Measurements from ENCODE around the gene IL10RB.
A peak's percentile ranks its signal among the peaks of the same experiment; 100 is the strongest.
"Not testable (repeated sequence)": the region's sequence is repeated elsewhere in the genome, so short reads cannot be mapped to it uniquely, and the experiment has no call there.

IL10RB gene

GRCh38 chr21:33266050-33266788 lies at the start of gene IL10RB:
TSS of gene IL10RB (plus strand) at chr21:33266367. CDS start at chr21:33266466, 99 bp downstream.
- peak; percentile 46 for DNase-seq (ENCODE audit: low read depth)

- no peak for DNase-seq (ENCODE audit: low read depth)
Measured at GRCh38 chr21:33217138-33217520, 49.0 kb upstream of the IL10RB start.

DNA sequence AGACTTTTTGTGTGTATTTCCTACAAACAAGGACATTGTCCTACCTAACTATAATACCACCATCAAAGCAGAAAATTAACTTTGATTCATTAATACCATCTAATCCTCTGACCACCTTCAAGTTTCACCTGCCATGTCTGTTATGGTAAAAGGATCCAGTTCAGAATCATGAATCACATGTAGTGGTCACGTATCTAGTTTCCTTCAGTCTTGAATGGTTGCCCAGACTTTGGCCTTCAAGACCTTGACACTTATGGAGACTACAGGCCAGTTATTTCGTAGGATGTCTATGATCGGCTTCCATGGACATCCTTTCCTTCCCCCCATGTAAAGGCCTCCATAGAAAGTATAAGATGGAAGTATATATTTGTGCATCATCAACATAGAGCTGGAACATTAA lies 46.9 kb upstream of the IL10RB start:
- no peak for DNase-seq (ENCODE audit: low read depth)

- DNase-seq (ENCODE audit: low read depth): no peak
Measured at GRCh38 chr21:33219954-33220353, 46.2 kb upstream of the IL10RB start.

- not testable (repeated sequence) for DNase-seq (ENCODE audit: low read depth)
Measured at GRCh38 chr21:33225376-33225775, 40.8 kb upstream of the IL10RB start.

DNA sequence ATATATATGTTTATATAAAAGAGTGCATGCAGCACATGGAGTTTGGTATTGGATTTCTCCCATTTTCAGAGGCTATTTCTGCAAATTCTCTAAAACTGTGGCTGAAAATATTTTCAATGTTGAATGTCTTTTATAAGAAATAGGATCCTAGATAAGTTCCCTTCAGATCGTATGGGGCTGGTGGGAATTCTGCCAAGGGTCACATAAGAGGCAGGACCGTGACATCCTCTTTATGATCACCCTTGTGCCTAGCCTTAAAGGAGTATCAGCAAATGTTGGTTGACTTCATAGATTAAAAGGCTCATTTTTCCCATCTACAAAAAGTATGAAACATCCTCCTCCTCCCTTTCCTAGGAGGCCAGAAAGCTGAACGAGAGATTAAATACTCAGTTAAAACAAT lies 37.7 kb upstream of the IL10RB start:
- DNase-seq (ENCODE audit: low read depth): no peak

GRCh38 chr21:33229099-33229783 lies 36.9 kb upstream of the IL10RB start:
- no peak for DNase-seq (ENCODE audit: low read depth)

GRCh38 chr21:33229784-33230544 lies 36.2 kb upstream of the IL10RB start, which contains the start of gene IFNAR2:
TSS of gene IFNAR2 (plus strand) at chr21:33229938. CDS start at chr21:33241923, 11,985 bp downstream.
- peak; percentile 36 for DNase-seq (ENCODE audit: low read depth)

GRCh38 chr21:33230545-33231324 lies 35.4 kb upstream of the IL10RB start:
- DNase-seq (ENCODE audit: low read depth): peak; percentile 37

DNA sequence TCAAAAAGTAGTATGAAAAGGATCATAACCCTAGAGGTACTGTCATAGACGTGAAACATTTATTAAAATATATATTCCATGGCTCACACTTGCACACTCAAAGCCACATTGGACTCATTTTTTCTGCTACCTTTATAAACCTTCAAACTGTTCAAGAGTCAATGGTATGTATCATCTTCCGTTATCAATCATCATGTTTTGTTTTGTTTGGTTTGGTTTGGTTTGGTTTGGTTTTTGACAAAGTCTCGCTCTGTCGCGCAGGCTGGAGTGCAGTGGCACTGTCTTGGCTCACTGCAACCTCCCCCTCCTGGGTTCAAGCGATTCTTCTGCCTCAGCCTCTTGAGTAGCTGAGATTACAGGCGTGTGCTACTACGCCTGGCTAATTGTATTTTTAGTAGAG lies 34.6 kb upstream of the IL10RB start:
- DNase-seq (ENCODE audit: low read depth): no peak

DNA sequence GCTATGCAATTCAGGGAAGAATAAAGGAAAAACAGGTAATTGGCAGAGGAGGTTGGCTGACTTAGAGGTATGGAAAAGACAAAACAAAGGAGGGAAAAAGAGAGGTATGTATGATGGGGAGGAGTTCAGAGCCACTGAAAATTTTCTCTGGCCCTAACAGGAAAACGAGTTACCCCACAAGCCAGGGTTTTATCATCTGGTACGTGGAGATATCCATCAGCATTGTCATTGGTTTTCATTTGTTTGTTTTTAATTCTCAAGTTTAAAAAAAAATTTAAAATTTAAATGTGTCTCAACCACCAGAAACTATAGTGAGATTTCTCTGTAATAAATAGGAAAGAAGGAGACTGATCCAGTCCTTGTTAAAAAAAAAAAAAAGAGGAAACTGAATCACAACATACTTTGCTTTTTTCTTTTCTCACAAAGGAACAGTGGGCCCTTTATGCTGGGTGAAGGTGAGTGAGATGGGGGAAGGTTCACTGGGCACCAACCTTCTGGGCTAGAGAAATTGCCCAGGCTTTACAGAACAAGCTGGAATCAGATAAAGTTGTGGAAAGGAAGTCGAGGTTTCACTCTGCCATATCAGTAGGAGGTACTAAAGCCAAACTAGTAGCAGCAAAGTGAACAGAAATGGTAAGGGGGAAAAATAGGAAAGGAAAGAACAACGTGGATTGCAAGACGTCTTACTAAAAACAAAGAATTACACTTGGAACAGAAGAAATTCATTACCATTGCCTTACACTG lies 33.7 kb upstream of the IL10RB start:
- DNase-seq (ENCODE audit: low read depth): no peak

GRCh38 chr21:33234635-33235520 lies 31.3 kb upstream of the IL10RB start:
- DNase-seq (ENCODE audit: low read depth): no peak

DNA sequence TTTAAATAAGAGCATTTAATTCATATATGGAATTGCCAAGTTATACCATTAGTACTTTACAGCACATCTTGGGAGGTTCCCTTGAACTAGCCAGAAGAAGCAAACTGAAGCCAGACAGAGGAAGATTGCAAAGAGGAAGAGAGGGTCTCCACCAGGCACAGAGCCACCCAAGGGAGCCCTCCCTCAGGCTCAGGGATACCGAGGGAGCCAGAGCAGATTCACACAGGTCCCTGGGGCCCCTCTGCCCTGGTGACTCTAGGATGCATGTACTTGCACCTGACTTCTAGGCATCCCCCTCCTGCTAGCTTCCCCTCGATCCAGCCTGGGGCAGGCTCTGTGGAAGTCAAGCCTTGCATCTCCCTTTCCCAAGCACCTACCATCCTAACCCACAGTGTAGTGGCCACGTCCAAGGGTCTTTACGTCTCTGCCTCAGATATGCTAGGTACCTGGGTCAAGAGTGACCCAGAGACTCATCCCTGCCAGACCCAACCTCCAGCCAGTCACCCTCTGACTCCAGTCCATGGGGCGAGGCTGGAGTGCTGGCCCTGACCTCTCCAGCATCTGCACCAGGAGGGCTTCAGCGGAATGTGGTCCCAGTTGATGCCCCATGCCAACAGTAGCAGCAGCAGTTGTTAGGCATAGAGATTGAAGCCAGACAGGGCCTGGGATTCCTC lies 30.0 kb upstream of the IL10RB start:
- no peak for DNase-seq (ENCODE audit: low read depth)

DNA sequence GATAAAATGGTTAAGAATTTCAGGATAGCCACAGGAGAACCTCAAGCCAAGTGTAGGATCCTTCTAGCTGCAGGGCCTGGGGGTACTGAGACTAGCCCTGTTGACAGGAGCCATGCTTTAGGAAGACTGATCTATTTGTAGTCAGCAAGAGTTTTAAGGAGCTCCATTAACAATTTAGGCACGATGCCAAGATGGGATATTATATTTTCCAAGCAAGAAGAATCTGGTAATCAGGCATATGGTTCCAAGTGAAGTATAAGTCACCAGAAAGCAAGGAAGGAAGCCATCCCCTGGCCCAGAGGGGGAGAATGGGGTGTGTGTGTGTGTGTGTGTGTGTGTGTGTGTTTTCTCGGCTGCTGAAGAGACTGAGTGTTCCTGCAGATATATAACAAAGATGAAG lies 29.4 kb upstream of the IL10RB start:
- DNase-seq (ENCODE audit: low read depth): no peak

GRCh38 chr21:33237486-33237885 lies 28.7 kb upstream of the IL10RB start:
- DNase-seq (ENCODE audit: low read depth): no peak

DNA sequence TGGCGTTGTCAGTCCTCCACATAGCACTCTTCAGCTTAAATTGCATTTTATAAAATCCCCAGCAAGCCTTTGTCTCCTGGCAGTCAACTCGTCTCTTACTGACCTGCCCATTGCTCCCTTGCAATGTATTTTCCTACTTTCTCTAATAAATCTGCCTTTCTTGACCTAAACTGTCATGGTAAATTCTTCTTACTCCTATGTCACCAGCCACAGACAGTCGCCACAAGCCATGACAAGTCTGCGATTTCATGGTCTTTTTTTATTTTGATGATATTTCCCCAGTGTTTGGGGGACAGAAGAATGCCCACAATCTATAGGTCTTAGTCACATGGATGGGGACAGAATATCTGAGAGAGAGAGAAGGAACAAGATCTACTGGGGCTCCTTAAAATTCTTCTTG lies 28.0 kb upstream of the IL10RB start:
- DNase-seq (ENCODE audit: low read depth): no peak

DNA sequence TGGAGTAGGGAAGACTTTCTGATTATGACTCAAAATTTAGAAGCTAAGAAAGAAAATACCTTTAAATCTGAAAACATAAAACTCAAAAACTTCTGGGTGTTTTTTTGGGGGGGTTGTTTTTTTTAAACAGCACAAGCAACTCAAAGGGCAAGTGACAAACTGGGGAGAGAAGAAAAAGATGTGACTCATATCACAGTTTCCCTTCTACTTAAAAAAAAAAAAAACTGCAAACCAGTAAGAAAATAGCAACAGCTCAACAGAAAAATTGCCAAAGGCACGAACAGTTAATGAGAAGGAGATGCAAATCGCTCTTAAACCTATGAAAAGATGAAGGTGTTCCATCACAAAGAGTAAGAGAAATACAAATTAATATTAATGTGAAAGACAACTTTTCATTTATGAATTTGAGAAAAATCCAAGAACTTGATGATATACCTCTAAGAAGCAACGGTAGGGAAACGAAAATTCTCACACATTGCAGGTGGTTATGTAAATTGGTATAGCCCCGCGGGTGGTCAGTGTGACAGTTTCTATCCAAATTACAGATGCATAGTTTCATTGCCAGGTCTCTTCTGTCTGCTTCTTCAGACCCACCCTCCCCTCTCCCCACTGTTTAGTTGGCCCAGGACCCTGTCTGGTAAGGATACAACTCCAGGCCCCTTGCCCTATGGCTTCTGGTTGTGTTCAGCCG lies 27.5 kb upstream of the IL10RB start:
- DNase-seq (ENCODE audit: low read depth): no peak

GRCh38 chr21:33239559-33240127 lies 26.5 kb upstream of the IL10RB start:
- DNase-seq (ENCODE audit: low read depth): not testable (repeated sequence)

GRCh38 chr21:33240404-33240803 lies 25.8 kb upstream of the IL10RB start:
- DNase-seq (ENCODE audit: low read depth): no peak

All from fibroblast of gingiva (primary cell).